K562 (cell line): ENCODE measurements around the gene ZNF775. TPM values are rescaled to one million over a fixed set of nuclear protein-coding genes. Genes with fewer than 3 reads are reported as not detected.

Source experiments
- CREB3 ChIP-seq: fragments of 450-650 bp; conservative IDR thresholded peaks from 2 replicates; pipeline ENCODE4 v1.6.1; 2016; ENCODE audit warnings: missing genetic modification characterization, low read depth, mild to moderate bottlenecking, missing compliant biosample characterization, moderate library complexity
- ERF ChIP-seq: fragments of 450-650 bp; formaldehyde crosslinking; IDR thresholded peaks from 2 replicates; pipeline ENCODE4 v1.4.0; 2020; ENCODE audit warnings: mild to moderate bottlenecking, mixed read lengths
- IRF2 ChIP-seq: sonication (generic); formaldehyde crosslinking; IDR thresholded peaks from 2 replicates; pipeline ENCODE4 v1.8.1; 2022; ENCODE audit warnings: mild to moderate bottlenecking, missing genetic modification reagents
- MAFK ChIP-seq: IDR thresholded peaks from 2 replicates; pipeline ENCODE4 v1.6.1; 2011; ENCODE audit warnings: low read length, improper control_type of control experiment
- PBX2 ChIP-seq, 2 experiments: IDR thresholded peaks in 1 of 2; conservative IDR thresholded peaks in 1 of 2; 2 replicates each; pipeline ENCODE4 v1.6.1; 2016; ENCODE audit warnings: low read depth in 2 of 2, mild to moderate bottlenecking in 1 of 2, missing compliant biosample characterization in 1 of 2, missing genetic modification characterization in 1 of 2, moderate library complexity in 1 of 2
- SMARCA4 ChIP-seq: fragments of 450-650 bp; IDR thresholded peaks from 2 replicates; pipeline ENCODE4 v1.6.1; 2016
- SOX6 ChIP-seq: fragments of 450-650 bp; IDR thresholded peaks from 2 replicates; pipeline ENCODE4 v1.6.1; 2014; ENCODE audit warnings: mild to moderate bottlenecking
- WHSC1 ChIP-seq: IDR thresholded peaks from one replicate; pipeline ENCODE4 v1.6.1; 2012; ENCODE audit warnings: low read length, control low read depth, inconsistent platforms
- polyA plus RNA-seq, 8 experiments: library from polyadenylated mRNA; depleted of rRNA in 4 of 8; stranded (reverse) in 5 of 8; unstranded in 3 of 8; fragments of >200 nt; fragmentation: Nextera tagmentation in 2 of 8; fragmentation: Illumina TruSeq in 1 of 8; extraction: Ambion mirVana in 2 of 8; extraction: Trizol in 1 of 8; gene quantifications; 2 replicates each; pipeline versions ENCODE4 v1.2.1 to v1.2.3, GENCODE V29; 2011 to 2014; ENCODE audit warnings: inconsistent platforms in 1 of 8, missing spikeins in 1 of 8
- total RNA-seq, 7 experiments: library from RNA; depleted of rRNA in 6 of 7; stranded (reverse); fragments of >200 nt in 6 of 7; fragmentation: Illumina TruSeq in 2 of 7; extraction: Trizol in 2 of 7; gene quantifications; 2 replicates each; pipeline versions ENCODE4 v1.2.1 to v1.2.3, GENCODE V29; 2011 to 2021; ENCODE audit warnings: low replicate concordance in 1 of 7

ZNF775 gene
- total and polyA plus RNA-seq, 9 of the 15 experiments (the other 6 are each of a cell fraction or from before 2014, with no cell fraction given), result 0.04 to 18.7 (median 4.9) TPM

- TF ChIP-seq WHSC1 (no peak), MAFK (no peak), SOX6 (0 out of 2 replicates have a peak, but pooled peaks have one; percentile 11), PBX2 (CRISPR knock-in tag; IDR thresholded peaks at IDR 0.05; ENCODE audit: low read depth) (no peak), PBX2 (tag; conservative IDR thresholded peaks at IDR 0.05; ENCODE audit: low read depth) (peak; percentile 29; the same call in 1 of the 2 replicates), CREB3 (tag) (peak; percentile 56; the same call in 1 of the 2 replicates), IRF2 (CRISPR knock-in tag) (no peak), SMARCA4 (peak; percentile 51; the same call in 1 of the 2 replicates), ERF (CRISPR knock-in tag) (0 out of 2 replicates have a peak, but pooled peaks have one; percentile 15)
Measured at GRCh38 chr7:150406567-150407421, 27.7 kb downstream of the ZNF775 start (continued).
